H9 (cell line): ENCODE data around the gene ATM. TPM values are rescaled to one million over a fixed set of nuclear protein-coding genes. Genes with fewer than 3 reads are reported as not detected.

ENCODE experiments used
- DNase-seq: peaks from one replicate; pipeline ENCODE4 v3.0.0-alpha.2; 2017
- H2AFZ ChIP-seq: one replicate; pipeline ENCODE4 v1.6.1; 2013; ENCODE audit warnings: mild to moderate bottlenecking, low read length, control low read depth, moderate library complexity
- H2AK5ac ChIP-seq: 2 replicates; pipeline ENCODE4 v1.6.1; 2013; ENCODE audit warnings: low read length, control low read depth, mixed read lengths; ENCODE audit not compliant: insufficient read length
- H2BK120ac ChIP-seq: one replicate; pipeline ENCODE4 v1.6.1; 2013; ENCODE audit warnings: low read depth, mild to moderate bottlenecking, low read length, control low read depth, inconsistent platforms; ENCODE audit not compliant: poor library complexity, severe bottlenecking
- H2BK12ac ChIP-seq: 2 replicates; pipeline ENCODE4 v1.6.1; 2013; ENCODE audit warnings: low read length, control low read depth, mixed read lengths, low read depth; ENCODE audit not compliant: insufficient read length
- H2BK15ac ChIP-seq: 2 replicates; pipeline ENCODE4 v1.6.1; 2013; ENCODE audit warnings: low read depth, low read length, control low read depth
- H2BK20ac ChIP-seq: one replicate; pipeline ENCODE4 v1.6.1; 2013; ENCODE audit warnings: low read depth, mild to moderate bottlenecking, low read length, control low read depth, inconsistent platforms; ENCODE audit not compliant: poor library complexity, severe bottlenecking
- H2BK5ac ChIP-seq: 2 replicates; pipeline ENCODE4 v1.6.1; 2013; ENCODE audit warnings: low read length, control low read depth, mixed read lengths; ENCODE audit not compliant: insufficient read length
- H3K14ac ChIP-seq: 2 replicates; pipeline ENCODE4 v1.6.1; 2013; ENCODE audit warnings: low read length, control low read depth; ENCODE audit not compliant: insufficient read depth
- H3K18ac ChIP-seq: 2 replicates; pipeline ENCODE4 v1.6.1; 2013; ENCODE audit warnings: low read depth, mild to moderate bottlenecking, mixed read lengths, low read length, control low read depth; ENCODE audit not compliant: insufficient read length
- H3K23ac ChIP-seq: 2 replicates; pipeline ENCODE4 v1.6.1; 2013; ENCODE audit warnings: low read length, control low read depth, mixed read lengths, low read depth; ENCODE audit not compliant: insufficient read length
- H3K23me2 ChIP-seq: 2 replicates; pipeline ENCODE4 v1.6.1; 2013; ENCODE audit warnings: low read depth, mild to moderate bottlenecking, mixed read lengths, low read length, control low read depth; ENCODE audit not compliant: insufficient read length, poor library complexity, severe bottlenecking
- H3K27ac ChIP-seq: 2 replicates; pipeline ENCODE4 v1.5.1; 2013; ENCODE audit warnings: low read length, control low read depth, mixed read lengths, low read depth; ENCODE audit not compliant: insufficient read length
- H3K27me3 ChIP-seq: 2 replicates; pipeline ENCODE4 v1.6.1; 2013; ENCODE audit warnings: low read length, control low read depth, inconsistent platforms; ENCODE audit not compliant: insufficient read depth
- H3K4ac ChIP-seq: 2 replicates; pipeline ENCODE4 v1.6.1; 2013; ENCODE audit warnings: low read depth, mild to moderate bottlenecking, control low read depth, inconsistent platforms, low read length, moderate library complexity
- H3K4me1 ChIP-seq: 2 replicates; pipeline ENCODE4 v1.6.1; 2013; ENCODE audit warnings: low read length, control low read depth, inconsistent platforms; ENCODE audit not compliant: insufficient read depth
- H3K4me2 ChIP-seq: 2 replicates; pipeline ENCODE4 v1.6.1; 2013; ENCODE audit warnings: low read length, control low read depth, mixed read lengths; ENCODE audit not compliant: insufficient read length, insufficient read depth
- H3K56ac ChIP-seq: 2 replicates; pipeline ENCODE4 v1.6.1; 2013; ENCODE audit warnings: low read depth, mild to moderate bottlenecking, mixed read lengths, low read length, control low read depth; ENCODE audit not compliant: insufficient read length
- H3K79me1 ChIP-seq: 2 replicates; pipeline ENCODE4 v1.6.1; 2013; ENCODE audit warnings: low read depth, mild to moderate bottlenecking, moderate library complexity, low read length, control low read depth, inconsistent platforms; ENCODE audit not compliant: insufficient read depth, poor library complexity, severe bottlenecking
- H3K79me2 ChIP-seq: 2 replicates; pipeline ENCODE4 v1.6.1; 2013; ENCODE audit warnings: low read length, control low read depth, inconsistent platforms; ENCODE audit not compliant: insufficient read depth
- H3K9ac ChIP-seq: 2 replicates; pipeline ENCODE4 v1.6.1; 2013; ENCODE audit warnings: low read length, control low read depth, mixed read lengths; ENCODE audit not compliant: insufficient read length; ENCODE audit errors: extremely low read depth
- H3K9me3 ChIP-seq: one replicate; pipeline ENCODE4 v1.6.1; 2013; ENCODE audit warnings: low read depth, low read length, inconsistent platforms; ENCODE audit not compliant: control insufficient read depth
- H3T11ph ChIP-seq: one replicate; pipeline ENCODE4 v1.6.1; 2013; ENCODE audit warnings: mild to moderate bottlenecking, low read length, control low read depth, inconsistent platforms
- H4K20me1 ChIP-seq: one replicate; pipeline ENCODE4 v1.6.1; 2013; ENCODE audit not compliant: control insufficient read depth, insufficient read length, insufficient read depth
- H4K5ac ChIP-seq: 2 replicates; pipeline ENCODE4 v1.6.1; 2013; ENCODE audit warnings: low read depth, mild to moderate bottlenecking, mixed read lengths, low read length, control low read depth; ENCODE audit not compliant: insufficient read length
- H4K8ac ChIP-seq: replicated peaks from 2 replicates; pipeline ENCODE4 v1.6.1; 2013; ENCODE audit warnings: low read length, control low read depth, mixed read lengths, low read depth; ENCODE audit not compliant: insufficient read length
- H4K91ac ChIP-seq: 2 replicates; pipeline ENCODE4 v1.6.1; 2013; ENCODE audit warnings: low read depth, mild to moderate bottlenecking, moderate library complexity, mixed read lengths, low read length, control low read depth; ENCODE audit not compliant: insufficient read length
- H3K27ac Mint-ChIP-seq, 3 experiments: 2 replicates in 2 of 3; 3 replicates in 1 of 3; pipeline ENCODE4 v1.8.0; 2020 to 2021; ENCODE audit warnings: mixed read lengths in 3 of 3, mild to moderate bottlenecking in 1 of 3, moderate library complexity in 1 of 3
- H3K27me3 Mint-ChIP-seq: 2 replicates; pipeline ENCODE4 v1.8.0; 2021; ENCODE audit warnings: low read depth, mild to moderate bottlenecking, moderate library complexity, mixed read lengths
- H3K36me3 Mint-ChIP-seq, 3 experiments: 2 replicates in 2 of 3; 3 replicates in 1 of 3; pipeline ENCODE4 v1.8.0; 2020 to 2021; ENCODE audit warnings: low read depth in 3 of 3, mixed read lengths in 3 of 3; ENCODE audit not compliant: insufficient read depth in 1 of 3
- H3K4me1 Mint-ChIP-seq, 2 experiments: 2 replicates each; pipeline ENCODE4 v1.8.0; 2020; ENCODE audit warnings: mixed read lengths in 2 of 2
- H3K4me3 Mint-ChIP-seq, 2 experiments: 2 replicates in 1 of 2; 3 replicates in 1 of 2; pipeline ENCODE4 v1.8.0; 2020 to 2021; ENCODE audit warnings: mild to moderate bottlenecking in 2 of 2, mixed read lengths in 2 of 2, moderate library complexity in 1 of 2
- H3K9me3 Mint-ChIP-seq, 2 experiments: 2 replicates in 1 of 2; 3 replicates in 1 of 2; pipeline ENCODE4 v1.8.0; 2020; ENCODE audit warnings: mild to moderate bottlenecking in 2 of 2, mixed read lengths in 2 of 2, moderate library complexity in 1 of 2
- WGBS: extraction: QIAGEN DNeasy Blood & Tissue Kit; methylation state at CpG from one replicate; pipeline ENCODE4 v1.1.7; 2013; ENCODE audit warnings: missing lambda C conversion rate, low lambda C conversion rate, mixed read lengths; ENCODE audit not compliant: insufficient read length; ENCODE audit errors: extremely low coverage; 5-methylcytosine and 5-hydroxymethylcytosine counted together
- total RNA-seq: library from RNA; stranded (reverse); gene quantifications from 2 replicates; pipeline ENCODE4 v1.2.1, GENCODE V29; 2021
- TF ChIP-seq, protein P1 (sequence below): fragments of 200-600 bp; sonication (generic); conservative IDR thresholded peaks from 3 replicates; pipeline ENCODE4 v1.8.0; 2021; ENCODE audit warnings: antibody characterized with exemption, mild to moderate bottlenecking

ATM gene
- total RNA-seq, 1 experiment from 2014 or later, result 58.9 TPM

- Histone ChIP-seq H3K79me2 (peaks cover 38% of the 10 kb centered on the region; the same call in 1 of the 2 replicates), H2AK5ac (no peak overlapping the region), H3K79me1 (no peaks in the 10 kb centered on the region), H2BK5ac (no peak overlapping the region), H2BK12ac (no peak overlapping the region), H4K5ac (no peak overlapping the region), H4K91ac (no peak overlapping the region), H3K9me3 (no peaks in the 10 kb centered on the region), H3K23ac (no peak overlapping the region), H2BK15ac (no peak overlapping the region), H3K23me2 (peaks cover 14% of the 10 kb centered on the region), H3K27ac (no peak overlapping the region), H2AFZ (no peak overlapping the region), H3K27me3 (no peaks in the 10 kb centered on the region), H3K4me1 (no peaks in the 10 kb centered on the region), H3K56ac (no peak overlapping the region), H3K14ac (no peak overlapping the region), H3K18ac (no peak overlapping the region), H3K4ac (no peak overlapping the region), H3K4me2 (peak overlapping the region; percentile 99), H3T11ph (no peak overlapping the region), H4K8ac (no peak overlapping the region), H2BK20ac (no peak overlapping the region), H2BK120ac (no peak overlapping the region), H4K20me1 (no peaks in the 10 kb centered on the region), H3K9ac (peak overlapping the region; percentile 98)
- Mint-ChIP-seq H3K4me3 (no peak overlapping the region), H3K27me3 (no peaks in the 10 kb centered on the region), H3K36me3 (peaks cover 1 to 14% (median 2%) of the 10 kb centered on the region in 3 experiments; a peak in 4 of 7 replicates), H3K9me3 (no peaks in the 10 kb centered on the region; a peak in 1 of 5 replicates), H3K27ac (peak overlapping the region in 1 of 3 experiments; percentile 22; a peak in 1 of 7 replicates), H3K4me1 (peaks cover 28 to 29% of the 10 kb centered on the region in 2 experiments)
- no peak for DNase-seq
- WGBS, result no CpG with 5 or more reads among the region's 5 CpGs
- TF ChIP-seq, protein P1, sequence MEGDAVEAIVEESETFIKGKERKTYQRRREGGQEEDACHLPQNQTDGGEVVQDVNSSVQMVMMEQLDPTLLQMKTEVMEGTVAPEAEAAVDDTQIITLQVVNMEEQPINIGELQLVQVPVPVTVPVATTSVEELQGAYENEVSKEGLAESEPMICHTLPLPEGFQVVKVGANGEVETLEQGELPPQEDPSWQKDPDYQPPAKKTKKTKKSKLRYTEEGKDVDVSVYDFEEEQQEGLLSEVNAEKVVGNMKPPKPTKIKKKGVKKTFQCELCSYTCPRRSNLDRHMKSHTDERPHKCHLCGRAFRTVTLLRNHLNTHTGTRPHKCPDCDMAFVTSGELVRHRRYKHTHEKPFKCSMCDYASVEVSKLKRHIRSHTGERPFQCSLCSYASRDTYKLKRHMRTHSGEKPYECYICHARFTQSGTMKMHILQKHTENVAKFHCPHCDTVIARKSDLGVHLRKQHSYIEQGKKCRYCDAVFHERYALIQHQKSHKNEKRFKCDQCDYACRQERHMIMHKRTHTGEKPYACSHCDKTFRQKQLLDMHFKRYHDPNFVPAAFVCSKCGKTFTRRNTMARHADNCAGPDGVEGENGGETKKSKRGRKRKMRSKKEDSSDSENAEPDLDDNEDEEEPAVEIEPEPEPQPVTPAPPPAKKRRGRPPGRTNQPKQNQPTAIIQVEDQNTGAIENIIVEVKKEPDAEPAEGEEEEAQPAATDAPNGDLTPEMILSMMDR, result no peak
These were observed 2.0 kb upstream of the ATM start for GRCh38 chr11:108220721-108221336.
